ENCODE results near the gene CFAP221. TPM values are rescaled to one million over a fixed set of nuclear protein-coding genes. Genes with fewer than 3 reads are reported as not detected.

Gene CFAP221
- total and polyA plus RNA-seq, 7 donors, result 0.07 TPM; not detected in 6

DNA sequence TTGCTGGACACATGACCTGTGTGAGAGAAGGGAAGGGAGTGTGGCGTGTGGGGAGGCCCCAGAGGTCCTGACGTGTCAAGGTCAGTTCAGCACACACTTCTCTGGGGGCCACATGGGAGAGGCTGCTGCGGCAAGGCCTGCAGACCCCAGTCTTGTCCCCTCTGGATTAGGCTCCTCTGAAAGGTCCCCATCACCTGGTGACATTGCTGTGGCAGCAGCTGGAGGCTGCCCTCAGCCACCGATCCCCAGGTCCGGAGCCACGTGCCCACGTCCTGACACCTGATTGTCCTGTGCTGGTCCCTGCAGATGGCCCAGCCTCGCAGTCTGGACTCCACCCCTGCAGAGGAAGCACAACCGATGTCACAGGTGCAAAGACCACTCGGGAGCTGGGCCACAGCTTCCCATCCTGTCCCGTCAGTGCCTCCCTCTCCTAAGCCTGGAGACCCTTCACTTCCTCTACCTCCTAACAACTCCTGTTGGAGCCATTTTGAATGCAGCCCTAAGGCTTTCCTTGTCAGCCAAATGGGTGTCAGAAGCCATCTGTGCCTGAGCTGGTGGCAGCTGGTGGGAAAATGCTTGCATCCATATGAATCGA is 147.5 kb downstream of the CFAP221 start:
- no peak overlapping the region for H3K27ac ChIP-seq
- intact Hi-C loops (cut with DNase I), result no loop called here
- peak; percentile 48 for DNase-seq
- H3K4me3 ChIP-seq, result no peak overlapping the region
- H3K4me1 ChIP-seq, result peaks cover 0 to 22% (median 16%) of the 10 kb centered on the region in 4 donors
- H3K9me3 ChIP-seq, result no peaks in the 10 kb centered on the region
- H3K36me3 ChIP-seq, result peaks cover 0 to 33% (median 7%) of the 10 kb centered on the region in 4 donors
- WGBS, 2 donors, result 88 to 89% methylated on average over 12 of the region's 12 CpGs
- H3K27me3 ChIP-seq, result no peaks in the 10 kb centered on the region
- TF ChIP-seq POLR2AphosphoS5 (IDR thresholded peaks at IDR 0.05) (no peak), POLR2A (IDR thresholded peaks at IDR 0.05) (no peak), EP300 (IDR thresholded peaks at IDR 0.05) (no peak)
- TF ChIP-seq, protein P1, sequence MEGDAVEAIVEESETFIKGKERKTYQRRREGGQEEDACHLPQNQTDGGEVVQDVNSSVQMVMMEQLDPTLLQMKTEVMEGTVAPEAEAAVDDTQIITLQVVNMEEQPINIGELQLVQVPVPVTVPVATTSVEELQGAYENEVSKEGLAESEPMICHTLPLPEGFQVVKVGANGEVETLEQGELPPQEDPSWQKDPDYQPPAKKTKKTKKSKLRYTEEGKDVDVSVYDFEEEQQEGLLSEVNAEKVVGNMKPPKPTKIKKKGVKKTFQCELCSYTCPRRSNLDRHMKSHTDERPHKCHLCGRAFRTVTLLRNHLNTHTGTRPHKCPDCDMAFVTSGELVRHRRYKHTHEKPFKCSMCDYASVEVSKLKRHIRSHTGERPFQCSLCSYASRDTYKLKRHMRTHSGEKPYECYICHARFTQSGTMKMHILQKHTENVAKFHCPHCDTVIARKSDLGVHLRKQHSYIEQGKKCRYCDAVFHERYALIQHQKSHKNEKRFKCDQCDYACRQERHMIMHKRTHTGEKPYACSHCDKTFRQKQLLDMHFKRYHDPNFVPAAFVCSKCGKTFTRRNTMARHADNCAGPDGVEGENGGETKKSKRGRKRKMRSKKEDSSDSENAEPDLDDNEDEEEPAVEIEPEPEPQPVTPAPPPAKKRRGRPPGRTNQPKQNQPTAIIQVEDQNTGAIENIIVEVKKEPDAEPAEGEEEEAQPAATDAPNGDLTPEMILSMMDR (IDR thresholded peaks at IDR 0.05), result no peak

DNA sequence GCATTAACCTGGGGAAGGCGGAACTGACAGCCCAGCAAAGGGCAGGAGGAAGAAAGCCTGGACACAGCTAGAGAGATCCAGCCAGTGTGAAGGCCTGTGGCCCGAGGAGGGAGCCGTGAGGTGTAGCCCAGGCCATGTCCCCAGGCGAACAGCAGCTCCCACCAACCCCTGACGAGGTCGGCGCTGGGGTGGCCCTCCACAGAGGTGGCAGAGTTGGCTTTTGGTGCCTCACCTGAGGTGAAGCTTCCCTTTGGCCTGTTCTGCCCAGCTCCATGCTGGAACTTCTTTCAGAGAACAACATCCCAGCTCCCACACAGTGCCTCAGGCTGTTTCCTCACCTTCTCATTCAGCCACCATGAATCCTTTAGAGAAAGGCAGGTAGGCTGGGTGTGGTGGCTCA is 148.1 kb downstream of the CFAP221 start:
- no peak for TF ChIP-seq POLR2AphosphoS5 (IDR thresholded peaks at IDR 0.05)
- TF ChIP-seq, protein P1 (IDR thresholded peaks at IDR 0.05), result no peak
- TF ChIP-seq EP300 (IDR thresholded peaks at IDR 0.05), result no peak
- peaks cover 0 to 27% (median 7%) of the 10 kb centered on the region in 4 donors for H3K36me3 ChIP-seq
- peaks cover 0 to 22% (median 16%) of the 10 kb centered on the region in 4 donors for H3K4me1 ChIP-seq
- no peak overlapping the region for H3K27ac ChIP-seq
- intact Hi-C loops (cut with DNase I), result no loop called here
- H3K4me3 ChIP-seq, result no peak overlapping the region
- no peaks in the 10 kb centered on the region for H3K27me3 ChIP-seq
- peak; percentile 52 for DNase-seq
- no peaks in the 10 kb centered on the region for H3K9me3 ChIP-seq
- WGBS, 2 donors, result 95 to 96% methylated on average over 7 of the region's 7 CpGs

DNA sequence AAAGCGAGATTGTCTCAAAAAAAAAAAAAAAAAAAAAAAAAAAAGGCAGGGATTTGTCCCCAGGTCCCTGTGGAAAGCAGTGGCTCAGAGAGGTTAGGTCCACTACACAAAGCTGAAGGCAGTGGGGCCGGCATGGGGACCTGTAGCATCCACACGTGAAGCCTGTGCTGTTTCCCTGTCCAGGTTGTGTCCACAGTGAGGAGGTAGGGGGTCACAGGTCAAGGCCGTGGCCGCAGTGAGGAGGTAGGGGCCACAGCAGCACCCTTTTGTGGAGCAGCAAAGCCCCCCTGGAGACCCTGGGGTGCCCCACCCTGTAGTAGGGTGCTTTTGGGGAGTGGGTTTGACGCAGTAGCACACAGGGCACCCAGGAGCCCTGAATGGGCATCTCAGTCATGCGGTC is 148.7 kb downstream of the CFAP221 start:
- 77 to 88% methylated on average over 7 of the region's 7 CpGs for WGBS, 2 donors
- no peaks in the 10 kb centered on the region for H3K9me3 ChIP-seq
- peaks cover 0 to 21% (median 7%) of the 10 kb centered on the region in 4 donors for H3K36me3 ChIP-seq
- H3K27ac ChIP-seq, result no peak overlapping the region
- TF ChIP-seq POLR2AphosphoS5 (IDR thresholded peaks at IDR 0.05) (no peak), POLR2A (IDR thresholded peaks at IDR 0.05) (no peak), EP300 (IDR thresholded peaks at IDR 0.05) (no peak)
- TF ChIP-seq, protein P1 (IDR thresholded peaks at IDR 0.05), result no peak
- H3K27me3 ChIP-seq, result no peaks in the 10 kb centered on the region
- DNase-seq, result peak; percentile 45
- no peak overlapping the region for H3K4me3 ChIP-seq
- intact Hi-C loops (cut with DNase I), result no loop called here
- peaks cover 0 to 22% (median 16%) of the 10 kb centered on the region in 4 donors for H3K4me1 ChIP-seq

DNA sequence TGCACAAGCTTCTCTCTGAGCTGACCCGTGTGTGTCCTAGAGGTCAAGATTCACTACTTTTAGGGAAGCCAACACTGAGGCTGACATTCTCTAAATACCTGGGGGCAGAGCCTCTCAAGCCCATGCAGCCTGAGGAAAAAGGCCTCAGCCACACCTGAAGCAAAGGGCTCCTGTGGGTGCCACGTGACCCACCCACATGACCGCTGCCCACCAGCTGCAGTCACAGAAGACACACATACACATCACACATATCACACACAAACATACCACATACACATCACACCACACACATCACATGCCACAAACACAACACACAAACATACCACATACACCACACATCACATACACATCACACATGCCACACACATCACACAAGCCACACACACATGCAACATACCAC is 149.3 kb downstream of the CFAP221 start:
- TF ChIP-seq POLR2AphosphoS5 (IDR thresholded peaks at IDR 0.05) (no peak), EP300 (IDR thresholded peaks at IDR 0.05) (no peak), POLR2A (IDR thresholded peaks at IDR 0.05) (no peak)
- TF ChIP-seq, protein P1 (IDR thresholded peaks at IDR 0.05), result no peak
- 64 to 81% methylated on average over 3 of the region's 3 CpGs for WGBS, 2 donors
- Histone ChIP-seq H3K27me3 (no peaks in the 10 kb centered on the region), H3K36me3 (peaks cover 0 to 15% (median 6%) of the 10 kb centered on the region in 4 donors), H3K4me3 (no peak overlapping the region), H3K9me3 (no peaks in the 10 kb centered on the region), H3K4me1 (peaks cover 0 to 22% (median 16%) of the 10 kb centered on the region in 4 donors), H3K27ac (no peak overlapping the region)
- intact Hi-C loops (cut with DNase I), result no loop called here
- no peak for DNase-seq

DNA sequence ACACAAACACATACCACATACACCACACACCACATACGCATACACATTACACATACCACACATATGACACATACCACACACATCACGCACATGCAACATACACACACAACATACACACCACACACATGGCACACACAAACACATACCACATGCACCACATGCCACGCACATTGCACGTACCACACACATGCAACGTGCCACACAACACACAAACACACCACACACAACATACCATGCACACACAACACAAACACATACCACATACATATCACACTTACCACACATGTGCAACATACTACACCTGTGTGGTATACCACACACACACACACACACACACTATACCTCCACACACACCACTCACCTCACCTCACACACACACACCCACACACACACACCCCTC is 149.7 kb downstream of the CFAP221 start:
- no peak overlapping the region for H3K27ac ChIP-seq
- DNase-seq, result peak; percentile 8
- WGBS, 2 donors, result 93 to 95% methylated on average over 5 of the region's 5 CpGs
- TF ChIP-seq POLR2A (IDR thresholded peaks at IDR 0.05) (no peak), EP300 (IDR thresholded peaks at IDR 0.05) (no peak), POLR2AphosphoS5 (IDR thresholded peaks at IDR 0.05) (no peak)
- TF ChIP-seq, protein P1 (IDR thresholded peaks at IDR 0.05), result no peak
- H3K9me3 ChIP-seq, result no peaks in the 10 kb centered on the region
- H3K4me1 ChIP-seq, result peaks cover 0 to 22% (median 16%) of the 10 kb centered on the region in 4 donors
- intact Hi-C loops (cut with DNase I), result no loop called here
- H3K36me3 ChIP-seq, result peaks cover 0 to 11% (median 2%) of the 10 kb centered on the region in 4 donors
- H3K4me3 ChIP-seq, result no peak overlapping the region
- H3K27me3 ChIP-seq, result no peaks in the 10 kb centered on the region

All from sigmoid colon (tissue), 7 donors.